RCC 7860 (cell line): Measurements from ENCODE around the gene PAQR7.
A peak's percentile ranks its signal among the peaks of the same experiment; 100 is the strongest.

Source experiments
- DNase-seq: peaks from one replicate; pipeline ENCODE4 v3.0.0-alpha.2; 2015; ENCODE audit warnings: low spot score
- FAIRE-seq: peaks from 2 replicates; lab custom pipeline; 2012; peaks lifted over from hg19 to GRCh38; lab: Jason Lieb, UNC

Gene PAQR7

GRCh38 chr1:25903986-25904385, 28.5 kb upstream of the PAQR7 start:
- FAIRE-seq (no peak), DNase-seq (no peak)

- FAIRE-seq = no peak
- DNase-seq = no peak
Observed at GRCh38 chr1:25902462-25902861, 27.0 kb upstream of the PAQR7 start.

GRCh38 chr1:25900219-25900618, 24.7 kb upstream of the PAQR7 start:
- FAIRE-seq = no peak
- DNase-seq = no peak

GRCh38 chr1:25899792-25900191, 24.3 kb upstream of the PAQR7 start:
- no peak for DNase-seq
- no peak for FAIRE-seq

- DNase-seq (no peak), FAIRE-seq (no peak)
Observed at GRCh38 chr1:25898223-25899015, 22.9 kb upstream of the PAQR7 start.

- DNase-seq (no peak), FAIRE-seq (no peak)
Observed at GRCh38 chr1:25897754-25898153, 22.2 kb upstream of the PAQR7 start.

- FAIRE-seq = no peak
- DNase-seq = no peak
Observed at GRCh38 chr1:25896266-25896665, 20.8 kb upstream of the PAQR7 start.

- FAIRE-seq = peak; percentile 74
Observed at GRCh38 chr1:25895365-25895990, 20.0 kb upstream of the PAQR7 start.

GRCh38 chr1:25893116-25893515, 17.6 kb upstream of the PAQR7 start:
- FAIRE-seq (no peak), DNase-seq (no peak)

More at GRCh38 chr1:25895365-25895990, 20.0 kb upstream of the PAQR7 start:
- DNase-seq = peak; percentile 79

GRCh38 chr1:25891606-25892005, 16.1 kb upstream of the PAQR7 start:
- DNase-seq (no peak), FAIRE-seq (no peak)

- DNase-seq (peak; percentile 82), FAIRE-seq (peak; percentile 55)
Observed at GRCh38 chr1:25890239-25891034, 14.9 kb upstream of the PAQR7 start.

GRCh38 chr1:25889470-25889869, 14.0 kb upstream of the PAQR7 start:
- no peak for DNase-seq
- no peak for FAIRE-seq

GRCh38 chr1:25888426-25888987, 13.0 kb upstream of the PAQR7 start:
- DNase-seq (no peak), FAIRE-seq (no peak)

- DNase-seq (no peak), FAIRE-seq (no peak)
Observed at GRCh38 chr1:25885602-25886001, 10.1 kb upstream of the PAQR7 start.

GRCh38 chr1:25881266-25881665, 5.8 kb upstream of the PAQR7 start:
- FAIRE-seq (no peak), DNase-seq (no peak)

- DNase-seq (no peak), FAIRE-seq (no peak)
Observed at GRCh38 chr1:25880518-25880917, 5.0 kb upstream of the PAQR7 start.

- no peak for FAIRE-seq
- DNase-seq = no peak
Observed at GRCh38 chr1:25879675-25880074, 4.2 kb upstream of the PAQR7 start.

- FAIRE-seq (no peak), DNase-seq (no peak)
Observed at GRCh38 chr1:25878690-25879089, 3.2 kb upstream of the PAQR7 start.

- DNase-seq = no peak
- FAIRE-seq = no peak
Observed at GRCh38 chr1:25877155-25877554, 1.6 kb upstream of the PAQR7 start.

GRCh38 chr1:25876693-25877077, 1.2 kb upstream of the PAQR7 start:
- FAIRE-seq = no peak
- DNase-seq = no peak
